HG03342 (cell line): Measurements from ENCODE around the gene GPC3.

Experiments
- ATAC-seq: cut with Tn5 transposase; IDR thresholded peaks from one replicate; pipeline ENCODE4 v1.9.1; 2021; ENCODE audit warnings: mild to moderate bottlenecking, moderate library complexity; ENCODE audit not compliant: unreplicated experiment

Gene GPC3

DNA sequence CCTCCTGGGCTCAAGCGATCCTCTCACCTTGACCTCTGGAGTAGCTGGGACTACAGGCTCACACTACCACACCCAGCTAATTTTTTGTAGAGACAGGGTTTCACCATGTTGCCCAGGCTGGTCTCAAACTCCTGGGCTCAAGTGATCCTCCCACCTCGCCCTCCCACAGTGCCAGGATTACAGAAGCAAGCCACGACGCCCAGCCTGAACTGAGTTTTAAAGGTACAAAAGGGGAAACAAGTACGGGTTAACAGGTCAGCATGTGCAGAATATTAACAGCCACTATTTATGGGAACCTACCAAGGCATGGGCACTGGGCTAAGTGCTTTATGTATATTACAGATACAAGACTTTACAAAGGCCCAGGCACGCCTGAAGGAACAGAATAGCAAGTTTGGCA, 405.8 kb downstream of the GPC3 start:
- ATAC-seq = no peak

DNA sequence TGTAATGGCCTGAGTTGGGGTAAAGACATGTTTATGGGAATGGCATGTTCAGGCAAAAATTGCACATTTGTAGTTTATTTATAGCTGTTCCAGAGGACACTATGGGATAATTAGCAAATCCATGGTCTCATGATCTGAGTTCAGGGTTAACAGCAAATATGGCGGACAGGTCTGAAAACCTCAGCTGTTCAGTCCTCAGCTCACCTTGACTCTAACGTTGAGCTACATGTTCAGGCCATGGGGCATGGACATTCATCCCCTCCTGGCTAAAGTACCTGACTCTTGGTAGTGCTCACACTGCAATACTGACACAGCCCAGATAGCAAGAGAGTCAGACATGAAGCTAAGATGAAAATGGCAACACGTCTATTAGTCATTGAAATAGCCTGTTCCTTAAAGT, 408.5 kb downstream of the GPC3 start:
- no peak for ATAC-seq

DNA sequence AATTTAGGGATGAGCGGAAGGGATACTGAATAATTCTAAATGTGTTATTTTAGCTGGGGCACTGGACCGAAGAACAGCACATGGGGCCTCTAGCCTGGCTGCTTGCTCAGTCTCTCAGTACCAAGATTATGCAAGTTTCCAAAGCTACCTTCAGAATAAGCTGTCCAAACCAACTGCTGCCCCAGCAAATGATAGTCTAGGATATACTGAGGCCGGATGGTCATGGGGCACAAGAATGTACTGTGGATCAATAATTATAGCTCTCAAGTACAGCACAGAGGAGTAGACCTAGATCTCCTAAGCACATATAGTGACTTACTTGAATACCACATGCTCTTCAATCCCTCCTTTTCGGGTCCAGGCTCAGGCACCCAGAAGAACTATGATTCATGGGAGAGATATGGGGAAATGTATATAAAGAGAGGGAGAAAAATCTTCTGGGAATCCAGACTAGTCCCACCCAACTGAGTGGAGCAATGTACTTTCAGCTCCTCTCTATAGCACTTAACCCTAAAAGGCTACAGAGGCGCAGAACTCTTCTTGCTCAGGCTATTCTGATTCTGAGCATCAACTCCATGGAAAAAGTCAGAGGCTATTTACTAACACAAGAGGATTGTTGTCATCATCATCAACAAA, 409.8 kb downstream of the GPC3 start:
- no peak for ATAC-seq

DNA sequence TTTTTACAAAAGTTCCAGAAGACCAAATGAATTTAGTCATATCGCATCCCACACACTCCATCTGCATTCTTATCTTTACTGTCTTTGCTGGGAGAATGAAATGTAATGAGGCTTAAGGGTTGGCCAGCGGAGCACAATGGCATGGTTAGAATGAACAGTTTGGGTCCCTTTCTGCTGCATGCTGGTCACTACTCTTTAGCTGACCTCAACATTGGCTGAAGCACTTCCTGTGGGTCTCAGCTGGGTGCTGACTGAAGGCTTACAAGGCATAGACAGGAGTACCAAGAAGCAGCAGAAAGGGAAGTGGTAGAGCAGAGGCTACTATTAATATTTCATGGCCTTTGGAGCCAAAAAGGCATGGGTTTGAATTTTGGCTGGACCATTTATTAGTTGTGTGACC, 410.7 kb downstream of the GPC3 start:
- no peak for ATAC-seq

DNA sequence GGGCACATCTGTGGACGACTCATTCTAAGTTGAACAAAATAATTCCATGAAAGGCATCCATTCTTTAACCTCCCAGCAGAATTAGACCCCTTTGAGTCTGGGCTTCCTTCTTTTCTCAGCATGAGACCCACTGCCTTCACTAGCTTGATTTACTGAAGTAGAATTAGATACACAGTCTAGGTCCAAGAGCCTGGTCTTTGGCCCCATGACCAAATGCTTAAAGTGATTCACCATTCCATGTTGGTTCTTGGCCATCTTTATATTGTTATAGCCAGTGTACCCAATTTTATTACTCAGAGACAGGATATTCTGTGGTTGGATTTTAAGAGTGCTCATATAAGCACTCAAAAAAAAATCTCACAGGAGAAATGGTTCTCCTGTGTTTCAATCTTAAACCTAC, 414.8 kb downstream of the GPC3 start:
- ATAC-seq = no peak

DNA sequence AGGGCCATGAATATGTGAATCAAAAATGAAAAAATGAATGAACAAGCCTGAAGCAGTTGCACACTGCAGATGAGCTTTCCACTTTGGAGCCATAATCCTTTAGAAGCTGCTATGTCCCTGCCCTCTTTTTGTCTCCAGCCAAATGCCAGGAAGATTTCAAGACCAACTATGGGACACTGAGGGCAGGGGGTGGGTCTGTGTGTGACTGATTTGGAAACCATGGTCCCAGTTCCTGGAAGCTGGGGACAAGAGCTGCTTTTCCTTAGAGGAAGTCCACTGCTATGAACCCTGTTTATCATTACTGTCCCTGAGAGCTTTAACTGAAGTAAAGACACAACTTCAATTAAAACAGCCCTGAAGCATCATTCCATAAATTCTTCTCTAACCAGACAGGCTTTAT, 416.2 kb downstream of the GPC3 start:
- no peak for ATAC-seq

DNA sequence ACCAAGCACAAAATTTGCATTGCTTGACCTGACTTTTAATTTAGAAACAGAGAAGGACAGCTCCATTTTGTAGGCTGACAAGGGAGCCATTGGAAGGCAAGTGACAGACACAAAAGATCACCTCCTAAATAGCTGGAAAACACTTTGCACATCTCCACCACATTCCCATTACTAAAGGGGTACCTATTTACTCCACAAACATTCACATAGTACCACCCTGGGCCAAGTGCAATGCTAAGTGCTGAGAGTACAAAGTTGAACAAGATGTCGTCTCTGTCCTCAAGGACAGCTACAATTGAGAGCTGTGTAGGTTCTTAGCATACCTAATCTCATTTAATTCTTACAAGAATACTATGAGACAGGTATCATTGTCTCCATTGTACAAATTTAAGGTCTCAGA, 417.3 kb downstream of the GPC3 start:
- ATAC-seq = no peak

DNA sequence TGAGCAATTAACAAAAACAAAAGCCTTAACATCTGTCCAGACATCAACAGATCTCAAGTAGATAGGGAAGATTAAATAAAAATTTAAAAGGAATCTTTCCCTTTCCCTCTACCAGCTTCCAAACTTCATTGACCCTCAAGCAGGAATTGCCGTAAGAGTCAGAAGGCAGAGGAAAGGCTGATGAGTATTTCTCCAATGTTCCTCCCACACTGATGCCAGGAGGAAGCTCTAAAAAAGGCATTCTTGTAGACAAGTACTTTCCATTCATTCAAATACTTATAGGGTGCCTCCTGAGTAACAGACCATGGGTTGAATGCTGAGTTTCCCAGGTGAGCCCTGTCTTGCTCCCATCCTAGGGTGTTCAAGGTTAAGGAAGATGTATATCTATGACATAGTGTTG, 418.5 kb downstream of the GPC3 start:
- ATAC-seq = no peak

DNA sequence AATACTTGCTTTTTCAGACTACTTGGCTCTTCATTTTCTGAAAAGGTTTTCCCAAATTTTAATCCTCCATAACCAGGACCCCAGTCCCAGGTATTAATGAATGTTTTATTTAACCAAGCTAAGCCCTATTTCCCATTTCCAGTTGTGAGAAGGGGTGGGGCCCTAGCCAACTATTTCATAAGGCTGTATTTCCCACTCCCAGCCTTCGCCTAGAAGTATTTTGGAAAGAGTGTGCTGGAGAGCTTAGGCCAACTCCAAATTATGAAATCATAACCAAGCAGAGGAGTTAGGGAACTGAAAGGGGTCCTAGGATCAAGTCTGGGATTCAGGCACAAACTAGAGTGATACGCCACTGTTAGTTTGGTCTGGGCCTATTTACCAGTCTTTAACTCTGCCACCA, 421.7 kb downstream of the GPC3 start:
- ATAC-seq = no peak

DNA sequence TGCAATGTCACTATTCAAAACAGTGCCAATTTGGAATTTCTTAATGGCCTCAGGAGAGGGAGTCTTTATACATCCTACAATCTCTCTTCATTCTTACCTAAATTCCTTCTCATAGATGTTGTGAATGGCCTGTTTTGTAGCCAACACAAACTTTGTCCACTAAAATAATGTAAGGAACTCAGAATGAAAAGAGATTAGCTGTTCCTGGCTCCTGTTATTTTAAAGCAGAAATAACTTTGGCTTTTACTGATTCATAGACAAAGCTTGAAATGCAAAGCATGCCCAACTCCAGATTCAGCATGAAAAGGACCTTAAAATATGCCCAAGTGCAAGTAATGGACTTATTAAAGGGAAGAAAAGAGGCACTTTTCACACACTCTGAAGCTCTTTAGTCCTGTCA, 424.1 kb downstream of the GPC3 start:
- no peak for ATAC-seq

DNA sequence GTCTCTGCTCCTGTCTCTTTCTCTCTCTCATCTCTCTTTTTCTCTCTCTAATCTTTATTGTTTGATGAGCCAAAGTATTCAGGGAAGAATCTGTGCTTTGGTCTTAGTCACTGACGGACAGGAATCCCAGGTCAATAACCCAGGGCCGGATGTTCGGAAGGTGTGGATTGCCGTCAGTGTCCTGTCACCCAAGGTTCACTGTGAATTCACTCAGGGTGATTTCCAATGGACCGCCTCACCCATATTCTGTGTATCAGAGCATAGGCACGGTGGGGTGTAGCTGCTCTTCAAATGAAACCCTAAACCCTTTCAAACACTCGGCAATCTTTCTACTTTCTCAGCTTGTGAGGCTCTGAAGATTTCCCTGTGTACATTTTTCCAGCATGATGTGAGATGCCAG, 425.5 kb downstream of the GPC3 start:
- no peak for ATAC-seq

DNA sequence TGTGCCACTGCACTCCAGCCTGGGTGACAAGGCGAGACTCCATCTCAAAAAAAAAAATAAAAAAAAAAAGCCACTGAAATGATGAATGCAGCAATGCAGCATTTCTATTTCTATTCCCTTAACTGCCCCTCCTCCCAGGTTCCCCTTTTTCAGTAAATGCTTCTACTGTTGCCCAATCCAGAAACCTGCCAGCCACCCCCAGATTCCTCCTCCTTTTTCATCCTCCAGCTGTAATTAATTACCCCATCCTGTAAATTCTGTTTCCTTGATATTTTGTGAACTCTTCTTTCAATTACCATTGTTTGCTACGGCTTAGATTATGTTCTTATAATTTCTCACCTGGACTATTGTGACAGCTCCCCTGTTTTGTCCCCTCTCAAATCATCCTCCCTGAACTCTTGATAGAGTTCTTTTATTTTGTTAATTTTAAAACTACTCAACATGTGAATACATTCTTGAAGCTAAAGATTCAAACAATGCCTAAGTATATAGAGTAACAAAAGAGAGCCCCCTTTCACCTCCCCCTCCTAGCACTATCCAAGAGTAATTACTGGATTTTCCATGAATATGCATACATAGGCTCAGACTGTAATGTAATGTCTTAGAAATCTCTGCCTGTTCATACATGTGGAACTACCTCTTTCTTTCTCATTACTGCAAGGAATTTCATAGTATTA, 429.5 kb downstream of the GPC3 start:
- no peak for ATAC-seq

DNA sequence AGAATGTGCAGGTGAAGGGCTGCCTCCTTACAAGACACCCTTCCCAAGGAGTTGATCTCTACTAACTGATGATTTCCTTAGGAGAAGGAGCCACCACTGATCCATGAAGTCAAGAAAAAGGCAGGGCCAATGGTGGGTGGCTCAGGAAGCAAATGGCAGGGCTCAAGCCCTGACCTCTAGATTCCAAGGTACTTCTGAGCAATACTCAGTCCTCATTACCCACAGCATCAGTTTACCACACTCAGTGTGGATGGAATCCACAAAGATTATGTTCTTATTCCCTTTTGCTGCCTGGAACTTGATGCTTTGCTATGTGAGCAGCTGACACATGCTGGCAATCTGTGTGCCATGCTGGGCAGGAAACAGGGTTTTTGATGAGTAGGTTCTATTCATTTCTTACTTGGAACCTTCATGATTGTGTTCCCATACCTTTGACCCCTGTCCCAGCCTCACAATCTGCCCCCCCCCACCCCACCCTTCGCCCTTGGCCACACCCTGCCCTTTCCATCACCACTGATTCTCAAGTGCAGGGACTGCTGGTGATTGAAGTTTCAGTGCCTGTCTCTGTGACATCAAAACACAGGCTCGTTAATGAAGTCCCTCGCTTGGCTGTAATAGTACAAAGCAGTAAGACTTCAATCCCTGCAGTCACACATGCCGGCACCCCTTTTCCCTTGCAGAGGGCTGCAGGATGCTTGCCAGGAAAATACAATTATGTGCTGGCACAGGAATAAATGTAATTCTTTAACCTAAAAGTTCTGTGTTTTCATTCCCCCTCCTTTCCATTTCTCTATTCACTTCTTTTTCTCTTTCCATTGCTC, 434.5 kb downstream of the GPC3 start:
- no peak for ATAC-seq

DNA sequence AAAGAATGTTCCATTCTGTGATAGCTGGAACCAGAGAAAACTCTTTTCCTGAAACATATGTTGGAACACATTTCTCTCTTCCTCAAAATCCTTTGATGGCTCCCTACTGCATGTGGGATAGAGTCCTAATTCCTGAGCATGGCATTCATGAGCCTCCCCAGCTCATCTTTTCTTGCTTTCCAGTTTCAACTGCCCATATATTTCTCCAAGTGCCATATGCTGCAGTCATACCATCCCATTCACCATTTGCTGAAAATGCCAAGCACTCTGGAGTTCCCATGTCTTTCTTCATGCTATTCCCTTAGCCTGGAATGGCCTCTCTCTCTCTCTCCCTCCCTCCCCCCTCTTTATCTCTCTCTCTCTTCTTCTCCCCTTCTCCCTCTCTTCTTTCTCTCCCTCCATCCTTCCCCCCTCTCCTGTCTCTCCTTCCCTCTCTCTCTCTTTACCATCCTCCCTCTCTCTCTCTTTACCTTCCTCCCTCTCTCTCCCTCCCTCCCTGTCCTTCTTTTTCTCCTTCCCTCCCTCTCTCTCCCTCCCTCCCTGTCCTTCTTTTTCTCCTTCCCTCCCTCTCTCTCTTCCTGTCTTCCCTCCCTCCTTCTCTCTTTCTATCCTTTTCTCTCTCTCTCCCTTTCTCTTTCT, 436.0 kb downstream of the GPC3 start:
- no peak for ATAC-seq

DNA sequence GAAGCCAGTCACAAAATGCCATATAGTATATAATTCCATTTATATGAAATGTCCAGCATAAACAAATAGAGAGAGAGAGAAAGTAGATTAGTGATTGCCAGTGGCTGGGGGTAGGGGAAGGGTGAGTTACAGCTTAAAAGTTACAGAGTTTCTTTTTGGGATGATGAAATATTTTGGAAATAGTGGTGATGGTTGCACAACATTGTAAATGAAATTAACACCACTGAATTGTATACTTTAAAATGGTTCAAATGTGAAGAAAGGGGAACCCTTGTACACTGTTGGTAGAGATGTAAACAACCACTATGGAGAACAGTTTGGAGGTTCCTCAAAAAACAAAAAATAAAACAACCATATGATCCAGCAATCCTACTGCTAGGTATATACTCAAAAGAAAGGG, 439.0 kb downstream of the GPC3 start:
- ATAC-seq = no peak

DNA sequence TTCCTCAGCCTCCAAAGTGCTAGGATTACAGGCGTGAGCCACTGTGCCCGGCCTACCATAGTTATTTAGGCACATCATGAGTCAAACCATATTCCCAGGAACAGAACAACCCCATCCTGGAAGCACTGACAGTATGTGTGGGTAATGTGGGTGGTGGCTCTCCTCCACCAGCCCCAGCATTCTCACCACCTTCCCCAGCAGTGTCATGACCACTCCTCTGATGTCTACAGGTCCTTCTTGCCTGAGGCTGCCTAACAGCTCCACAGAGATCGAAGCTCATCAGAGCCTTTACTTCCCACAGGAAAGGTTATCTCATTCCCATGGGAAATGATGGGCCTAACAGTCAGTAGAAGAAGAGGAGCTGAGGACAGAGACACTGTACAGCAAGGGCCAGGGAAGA, 440.6 kb downstream of the GPC3 start:
- ATAC-seq = no peak

DNA sequence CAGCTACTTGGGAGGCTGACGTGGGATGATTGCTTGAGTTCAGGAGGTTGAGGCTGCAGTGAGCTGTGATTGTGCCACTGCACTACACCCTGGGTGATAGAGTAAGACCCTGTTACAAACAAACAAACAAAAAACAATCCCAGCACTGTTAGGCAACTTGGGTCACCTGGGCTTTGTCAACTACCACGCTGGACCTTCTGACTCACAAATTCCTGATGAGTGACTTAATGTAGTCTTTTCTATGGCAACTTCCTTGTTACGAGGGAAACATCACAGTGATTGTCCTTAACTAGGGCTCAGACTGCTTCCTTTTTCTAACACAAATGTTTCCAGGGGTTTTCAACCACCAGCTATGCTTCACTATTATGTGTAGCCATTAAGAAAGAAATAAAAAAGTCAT, 441.3 kb downstream of the GPC3 start:
- ATAC-seq = no peak

DNA sequence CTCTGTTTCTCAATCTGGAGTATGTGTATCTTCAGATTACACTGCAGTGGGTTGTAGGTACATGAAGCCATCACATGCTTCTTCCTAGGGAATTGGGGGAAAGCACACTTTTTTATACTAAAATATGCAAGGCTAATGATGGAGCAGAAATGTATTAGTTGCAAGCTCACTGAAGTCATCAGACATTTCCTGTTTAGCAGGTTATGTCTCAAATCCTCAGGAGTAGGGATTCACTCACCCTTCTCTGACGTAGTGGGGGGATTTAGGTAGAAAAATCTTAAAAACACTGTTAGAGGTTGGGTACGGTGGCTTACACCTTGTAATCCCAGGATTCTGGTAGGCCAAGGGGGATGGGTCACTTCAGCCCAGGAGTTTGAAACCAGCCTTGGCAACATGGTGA, 441.7 kb downstream of the GPC3 start:
- no peak for ATAC-seq

DNA sequence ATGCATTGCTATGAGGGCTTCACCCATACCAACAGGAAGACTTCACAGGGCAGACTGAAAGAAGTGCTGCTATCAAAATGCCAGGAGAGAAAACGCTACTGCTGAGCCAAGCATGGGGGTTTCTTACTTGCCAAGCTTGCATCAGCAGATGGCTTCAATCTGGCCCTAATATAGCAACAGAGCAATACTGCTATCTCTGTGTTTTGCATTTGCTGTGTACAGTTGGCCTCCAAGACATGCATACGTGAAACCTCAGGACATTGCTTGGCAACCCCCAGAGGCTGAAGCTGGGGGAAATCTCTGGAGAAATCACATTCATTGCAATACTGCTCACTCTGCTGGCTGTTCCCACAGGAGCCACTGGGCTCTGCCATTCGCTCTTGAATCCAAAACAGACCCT, 442.9 kb downstream of the GPC3 start:
- ATAC-seq = no peak

DNA sequence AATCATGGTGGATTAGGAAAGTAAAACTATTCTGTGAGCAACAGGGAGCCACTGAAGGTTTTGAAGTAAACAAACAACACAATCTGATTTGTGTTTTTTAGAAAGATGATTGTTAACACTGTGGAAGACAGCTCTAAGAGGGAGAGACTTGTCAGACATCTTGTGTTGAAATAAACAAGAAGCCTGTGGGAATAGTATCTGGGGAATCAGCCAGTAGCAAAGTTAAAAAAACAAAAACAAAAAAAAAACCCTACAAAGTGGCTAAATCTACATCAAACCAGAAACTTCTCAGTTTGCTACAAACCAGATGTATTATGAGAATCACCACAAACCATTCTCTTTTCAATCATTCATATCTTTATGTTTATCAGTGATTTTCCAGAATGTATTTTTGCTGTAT, 444.4 kb downstream of the GPC3 start:
- no peak for ATAC-seq

DNA sequence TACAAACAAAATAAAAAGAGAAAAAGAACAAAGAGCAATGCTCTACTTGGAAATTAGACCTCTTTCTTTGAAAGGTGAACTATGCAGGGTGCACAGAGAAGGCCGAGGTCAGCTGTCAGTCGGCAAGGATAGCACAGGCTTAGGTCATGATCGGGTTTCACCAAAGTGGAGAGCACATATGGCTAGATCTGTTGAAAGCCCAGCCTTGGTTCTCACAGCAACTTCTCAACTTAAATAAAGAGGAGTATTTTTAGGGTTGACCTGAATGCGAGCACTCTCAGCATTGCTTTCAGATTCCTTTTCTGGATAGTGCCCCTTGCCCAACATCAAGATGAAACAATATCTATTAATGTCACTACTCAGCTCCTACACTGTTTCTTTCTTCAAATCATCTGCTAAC, 447.2 kb downstream of the GPC3 start:
- no peak for ATAC-seq

DNA sequence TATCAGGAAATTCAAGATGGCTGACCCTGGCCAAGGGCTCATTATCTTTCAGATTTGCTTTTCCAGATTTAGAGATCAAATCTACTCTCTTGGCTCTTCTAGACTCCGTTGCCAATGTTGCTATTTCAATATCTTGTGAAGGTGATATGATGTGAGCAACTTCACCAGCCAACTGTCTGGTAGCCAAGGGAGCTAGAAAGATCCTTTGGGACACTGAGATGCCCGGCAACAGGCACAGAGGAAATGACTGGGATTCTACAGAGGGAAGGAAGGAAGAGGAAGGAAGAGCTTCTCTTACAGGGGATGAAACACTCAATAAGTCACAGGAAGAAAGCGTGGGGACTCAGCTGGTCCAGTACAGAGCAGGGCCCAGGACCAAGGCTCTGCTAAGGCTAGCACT, 448.3 kb downstream of the GPC3 start:
- ATAC-seq = no peak
